Activated CD8-positive, alpha-beta T cell treated with anti-CD3 and anti-CD28 coated beads for 36 hours (primary cell): ENCODE results near the gene RALY. TPM values are rescaled to one million over a fixed set of nuclear protein-coding genes. Genes with fewer than 3 reads are reported as not detected.

ENCODE experiments used
- ATAC-seq: fragments of 200-7000 bp; cut with Tn5 transposase; one replicate; pipeline ENCODE4 v1.10.0; 2021; ENCODE audit warnings: mild to moderate bottlenecking, moderate library complexity
- CTCF ChIA-PET: fragments of 350-600 bp; sonication (Branson Sonifier 250); formaldehyde crosslinking; loops from one replicate; lab custom pipeline; 2021; ENCODE audit warnings: antibody characterized with exemption; lab: Charles Lee
- POLR2A ChIA-PET: fragments of 350-600 bp; sonication (Branson Sonifier 250); formaldehyde crosslinking; loops from one replicate; lab custom pipeline; 2021; ENCODE audit warnings: antibody characterized with exemption; lab: Charles Lee
- DNase-seq: peaks from one replicate; pipeline ENCODE4 v3.0.0-alpha.2; 2020
- H3K27ac Mint-ChIP-seq: one replicate; pipeline ENCODE4 v1.8.0; 2021; ENCODE audit warnings: mild to moderate bottlenecking, mixed read lengths
- H3K27me3 Mint-ChIP-seq: one replicate; pipeline ENCODE4 v1.8.0; 2021; ENCODE audit warnings: mixed read lengths
- H3K36me3 Mint-ChIP-seq: one replicate; pipeline ENCODE4 v1.8.0; 2021; ENCODE audit warnings: low read depth, mixed read lengths
- H3K4me1 Mint-ChIP-seq: one replicate; pipeline ENCODE4 v1.8.0; 2021; ENCODE audit warnings: low read depth, mixed read lengths
- H3K4me3 Mint-ChIP-seq: one replicate; pipeline ENCODE4 v1.8.0; 2021; ENCODE audit warnings: mild to moderate bottlenecking, moderate library complexity, mixed read lengths
- H3K9me3 Mint-ChIP-seq: one replicate; pipeline ENCODE4 v1.8.0; 2021; ENCODE audit warnings: mixed read lengths
- intact Hi-C: fragments of 100-400 bp; cut with micrococcal nuclease; formaldehyde crosslinking; loops from one replicate; pipeline ENCODE4 v1.10.0; 2022
- total RNA-seq, 2 experiments: library from RNA; stranded (reverse); gene quantifications; one replicate each; pipeline ENCODE4 v1.2.3, GENCODE V29; 2021
- TF ChIP-seq, protein P1 (sequence below): fragments of 200-600 bp; IDR thresholded peaks from one replicate; pipeline ENCODE4 v1.8.0; 2022; ENCODE audit warnings: antibody characterized with exemption, mild to moderate bottlenecking

RALY gene
- total RNA-seq, 2 experiments from 2014 or later = 151 to 153 TPM

- Mint-ChIP-seq H3K36me3 (no peaks in the 10 kb centered on the region), H3K27ac (no peak overlapping the region), H3K9me3 (no peaks in the 10 kb centered on the region), H3K4me3 (no peak overlapping the region), H3K4me1 (no peaks in the 10 kb centered on the region), H3K27me3 (no peaks in the 10 kb centered on the region)
- ATAC-seq = no peak
- ChIA-PET POLR2A (no interaction called here), CTCF (no interaction called here)
- no peak for DNase-seq
- TF ChIP-seq, protein P1, sequence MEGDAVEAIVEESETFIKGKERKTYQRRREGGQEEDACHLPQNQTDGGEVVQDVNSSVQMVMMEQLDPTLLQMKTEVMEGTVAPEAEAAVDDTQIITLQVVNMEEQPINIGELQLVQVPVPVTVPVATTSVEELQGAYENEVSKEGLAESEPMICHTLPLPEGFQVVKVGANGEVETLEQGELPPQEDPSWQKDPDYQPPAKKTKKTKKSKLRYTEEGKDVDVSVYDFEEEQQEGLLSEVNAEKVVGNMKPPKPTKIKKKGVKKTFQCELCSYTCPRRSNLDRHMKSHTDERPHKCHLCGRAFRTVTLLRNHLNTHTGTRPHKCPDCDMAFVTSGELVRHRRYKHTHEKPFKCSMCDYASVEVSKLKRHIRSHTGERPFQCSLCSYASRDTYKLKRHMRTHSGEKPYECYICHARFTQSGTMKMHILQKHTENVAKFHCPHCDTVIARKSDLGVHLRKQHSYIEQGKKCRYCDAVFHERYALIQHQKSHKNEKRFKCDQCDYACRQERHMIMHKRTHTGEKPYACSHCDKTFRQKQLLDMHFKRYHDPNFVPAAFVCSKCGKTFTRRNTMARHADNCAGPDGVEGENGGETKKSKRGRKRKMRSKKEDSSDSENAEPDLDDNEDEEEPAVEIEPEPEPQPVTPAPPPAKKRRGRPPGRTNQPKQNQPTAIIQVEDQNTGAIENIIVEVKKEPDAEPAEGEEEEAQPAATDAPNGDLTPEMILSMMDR = no peak
- intact Hi-C loops = no loop called here
Observed at GRCh38 chr20:33967126-33967525, 26.6 kb upstream of the RALY start.

DNA sequence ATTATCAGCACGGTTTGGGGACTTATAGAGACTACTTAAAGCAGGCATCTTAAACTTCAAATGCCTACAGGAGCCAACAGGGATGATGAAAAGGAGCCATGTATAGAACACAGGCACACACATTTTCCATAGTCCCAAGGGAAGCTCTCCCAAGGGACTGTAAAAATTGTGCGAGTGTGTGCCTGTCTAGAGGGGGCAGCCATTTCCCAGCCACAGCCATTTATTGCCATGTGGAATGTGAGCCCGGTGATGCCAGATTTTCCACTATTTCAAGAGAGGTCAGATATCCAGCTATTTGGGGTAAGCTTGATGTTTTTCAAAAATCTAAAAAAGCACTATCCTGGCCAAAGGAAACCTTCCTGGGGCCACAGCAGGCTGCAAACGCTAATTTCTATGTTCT, 24.1 kb upstream of the RALY start:
- Mint-ChIP-seq H3K9me3 (no peaks in the 10 kb centered on the region), H3K4me3 (no peak overlapping the region), H3K27me3 (no peaks in the 10 kb centered on the region), H3K4me1 (no peaks in the 10 kb centered on the region), H3K36me3 (no peaks in the 10 kb centered on the region), H3K27ac (no peak overlapping the region)
- intact Hi-C loops = no loop called here
- ChIA-PET CTCF (interaction anchor here (0.6 to 0.8 kb wide), 2 partner anchors 12 to 14 kb away, joined by 3 to 4 read pairs; no protein-coding TSS in a partner anchor), POLR2A (no interaction called here)
- ATAC-seq (no peak), DNase-seq (no peak)
- TF ChIP-seq, protein P1 = no peak

- ChIA-PET CTCF (interaction anchor here (0.6 to 1.0 kb wide), 2 partner anchors 13 to 15 kb away, joined by 3 to 4 read pairs; no protein-coding TSS in a partner anchor), POLR2A (no interaction called here)
- H3K4me3 Mint-ChIP-seq = no peak overlapping the region
- no peaks in the 10 kb centered on the region for H3K9me3 Mint-ChIP-seq
- intact Hi-C loops = no loop called here
- H3K4me1 Mint-ChIP-seq = no peaks in the 10 kb centered on the region
- ATAC-seq (no peak), DNase-seq (no peak)
- TF ChIP-seq, protein P1 = no peak
- H3K27me3 Mint-ChIP-seq = no peaks in the 10 kb centered on the region
- H3K36me3 Mint-ChIP-seq = no peaks in the 10 kb centered on the region
- H3K27ac Mint-ChIP-seq = no peak overlapping the region
Observed at GRCh38 chr20:33970229-33970628, 23.5 kb upstream of the RALY start.

GRCh38 chr20:33971147-33971975, 22.4 kb upstream of the RALY start:
- H3K9me3 Mint-ChIP-seq = no peaks in the 10 kb centered on the region
- ChIA-PET POLR2A (no interaction called here), CTCF (interaction anchor here (0.8 to 2.4 kb wide), 4 partner anchors 9 to 56 kb away, joined by 3 to 6 read pairs (median 3); no protein-coding TSS in a partner anchor)
- no peaks in the 10 kb centered on the region for H3K36me3 Mint-ChIP-seq
- no peaks in the 10 kb centered on the region for H3K4me1 Mint-ChIP-seq
- DNase-seq (no peak), ATAC-seq (no peak)
- TF ChIP-seq, protein P1 = no peak
- intact Hi-C loops = no loop called here
- no peaks in the 10 kb centered on the region for H3K27me3 Mint-ChIP-seq
- H3K27ac Mint-ChIP-seq = no peak overlapping the region
- no peak overlapping the region for H3K4me3 Mint-ChIP-seq

DNA sequence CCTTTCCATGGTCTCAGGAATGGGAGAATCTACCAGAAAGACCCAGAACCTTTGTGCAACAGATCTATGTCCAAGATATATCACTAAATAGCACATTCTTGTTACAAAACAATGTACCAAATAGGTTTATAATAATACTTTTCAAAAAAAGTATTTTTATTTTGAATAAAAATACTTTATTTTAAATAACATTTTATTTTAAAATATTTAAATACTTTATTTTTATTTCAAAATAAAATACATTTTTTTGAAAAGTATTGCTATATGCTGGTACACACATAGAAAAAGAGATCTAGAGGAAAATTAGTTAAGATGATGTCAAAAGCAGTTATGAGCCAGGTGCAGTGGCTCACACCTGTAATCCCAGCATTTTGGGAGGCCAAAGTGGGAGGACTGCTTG, 16.8 kb upstream of the RALY start:
- ChIA-PET CTCF (no interaction called here), POLR2A (no interaction called here)
- TF ChIP-seq, protein P1 = no peak
- Mint-ChIP-seq H3K4me1 (no peaks in the 10 kb centered on the region), H3K9me3 (no peaks in the 10 kb centered on the region), H3K36me3 (no peaks in the 10 kb centered on the region), H3K4me3 (no peak overlapping the region), H3K27me3 (peaks cover 6% of the 10 kb centered on the region), H3K27ac (no peak overlapping the region)
- intact Hi-C loops = no loop called here
- ATAC-seq (no peak), DNase-seq (no peak)
